NCI-H69 (cell line): ENCODE results near the gene BNC2.

ENCODE experiments used
- DNase-seq: peaks from one replicate; lab custom pipeline; 2025; lab: John Stamatoyannopoulos, UW

Gene BNC2

DNA sequence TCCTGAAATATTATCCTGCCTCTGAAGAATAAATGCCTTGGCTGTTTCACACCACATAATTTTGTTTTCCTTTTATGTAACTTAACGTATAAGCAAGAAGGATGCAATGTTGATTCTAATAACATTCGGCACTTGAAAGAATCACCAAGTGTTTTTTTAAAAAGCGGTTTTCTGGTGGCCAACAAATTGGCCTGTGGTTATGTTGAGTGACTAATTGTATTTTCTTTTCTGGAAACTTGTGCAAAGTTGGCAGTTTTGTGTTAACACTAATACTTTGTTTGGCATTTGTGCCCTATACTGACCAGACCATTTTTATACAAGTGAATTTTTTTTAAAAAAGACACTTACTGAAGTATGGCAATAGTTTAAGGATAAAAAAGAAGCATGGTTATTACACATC lies 452.7 kb downstream of the BNC2 start:
- no peak for DNase-seq

DNA sequence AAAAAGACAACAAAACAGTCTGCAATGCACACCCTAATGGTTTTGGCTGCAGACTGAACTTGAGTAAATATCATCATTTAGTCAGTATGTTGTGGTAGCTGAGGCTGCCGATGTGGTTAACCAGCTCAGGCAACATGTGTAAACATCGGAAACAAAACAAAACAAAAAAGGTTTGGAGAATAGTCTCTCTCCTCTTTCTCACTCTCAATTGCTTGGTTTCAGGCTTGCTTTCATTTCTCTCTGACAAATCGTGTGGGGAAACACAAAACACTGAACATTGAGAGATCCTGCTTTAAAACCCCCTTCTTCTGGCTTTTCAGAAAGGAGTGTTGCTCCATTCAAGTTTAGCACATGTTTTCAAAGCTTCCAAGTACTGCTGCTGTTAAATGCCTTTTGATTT lies 453.3 kb downstream of the BNC2 start:
- DNase-seq, result peak; percentile 11

DNA sequence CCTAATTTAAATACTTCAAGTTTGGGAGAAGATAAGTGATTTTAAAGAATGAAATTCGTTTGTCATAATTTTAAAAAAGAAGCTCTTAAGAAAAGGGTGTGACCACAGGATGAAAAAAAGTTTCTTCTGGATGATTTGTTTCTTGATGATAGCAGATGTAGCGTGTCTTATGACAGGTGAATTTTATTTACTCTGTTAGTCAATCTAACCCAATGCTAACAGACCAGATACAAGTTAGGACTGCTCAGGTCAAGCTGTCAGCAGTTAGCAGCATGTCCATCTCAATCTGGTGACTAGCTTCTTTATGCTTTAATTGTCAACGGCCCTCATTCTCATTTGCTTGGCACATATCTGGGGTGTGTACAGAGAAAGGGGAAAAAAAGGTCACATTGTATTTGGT lies 456.0 kb downstream of the BNC2 start:
- DNase-seq, result peak; percentile 35

DNA sequence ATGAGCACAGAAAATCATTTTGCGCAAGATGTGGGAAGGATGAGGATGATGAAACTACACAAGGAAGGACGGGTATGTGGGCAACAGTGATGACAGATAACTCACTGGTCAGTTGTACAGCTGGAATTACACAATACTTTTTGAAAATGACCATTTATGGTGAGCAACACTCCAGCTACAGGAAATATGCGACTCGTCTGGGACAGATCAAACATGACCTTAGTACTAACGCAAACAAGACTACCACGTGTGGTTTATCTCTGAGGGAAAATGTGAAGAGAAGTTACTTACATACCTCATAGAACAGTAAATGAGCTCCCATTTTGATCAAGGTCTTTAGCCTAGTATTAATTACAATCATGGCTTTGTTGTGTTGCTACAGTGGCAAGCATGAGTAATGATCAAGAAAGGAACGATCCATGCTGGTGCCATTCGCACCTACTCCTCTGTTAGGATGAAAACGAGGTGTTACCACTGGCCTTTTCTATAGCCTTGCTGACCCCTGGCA lies 456.9 kb downstream of the BNC2 start:
- DNase-seq, result no peak

- DNase-seq, result no peak
Measured at GRCh38 chr9:16412740-16413139, 457.7 kb downstream of the BNC2 start.

DNA sequence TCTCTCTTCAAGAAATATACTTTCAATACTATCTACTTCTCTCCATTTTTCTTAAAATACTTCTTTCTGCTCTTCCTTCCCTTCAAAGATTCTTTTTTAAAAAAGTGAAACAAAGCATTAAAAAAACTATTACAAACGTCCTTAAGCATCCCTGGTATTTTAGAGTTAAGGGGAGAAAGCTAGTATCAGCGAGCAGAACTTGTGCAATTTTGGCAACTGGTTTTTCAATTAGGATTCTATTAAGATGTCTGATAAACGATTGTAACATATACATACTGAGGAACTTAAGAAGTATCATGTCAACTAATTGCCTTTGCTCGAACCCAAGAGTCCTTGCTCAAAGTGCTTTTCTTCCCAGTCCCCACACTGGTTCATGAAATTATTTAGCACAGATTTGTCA lies 459.2 kb downstream of the BNC2 start:
- no peak for DNase-seq

DNA sequence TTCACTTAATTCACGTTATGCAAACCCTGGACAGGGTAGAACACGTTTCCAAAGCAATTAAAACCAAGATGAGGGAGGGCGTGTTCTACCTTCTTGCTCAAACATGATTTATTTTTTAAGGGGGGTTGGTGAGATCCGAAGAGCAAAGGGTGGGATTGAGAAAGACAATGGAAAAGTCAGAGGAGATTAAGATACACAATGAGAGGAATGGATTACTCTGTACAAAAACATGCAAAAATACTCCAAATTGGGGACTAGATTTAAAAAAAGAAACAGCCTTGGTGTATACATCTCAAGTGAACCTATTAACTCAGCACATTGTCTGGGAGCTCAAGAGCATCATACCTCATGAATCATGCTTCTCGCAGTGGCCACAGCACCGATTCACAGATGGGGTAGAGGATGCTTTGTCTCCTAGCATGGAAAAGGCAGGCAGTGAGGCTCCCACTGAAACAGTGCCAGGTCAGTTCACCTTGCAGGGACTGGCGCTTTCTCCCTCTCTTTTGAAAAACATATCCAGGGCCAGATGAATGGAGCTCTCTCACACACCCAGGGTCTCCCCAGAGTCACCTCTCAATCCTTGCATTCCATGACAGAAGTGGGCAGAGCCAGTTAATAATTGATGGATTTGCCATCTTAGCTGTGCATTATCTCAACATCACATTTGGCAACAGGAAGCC lies 459.7 kb downstream of the BNC2 start:
- DNase-seq, result peak; percentile 51

DNA sequence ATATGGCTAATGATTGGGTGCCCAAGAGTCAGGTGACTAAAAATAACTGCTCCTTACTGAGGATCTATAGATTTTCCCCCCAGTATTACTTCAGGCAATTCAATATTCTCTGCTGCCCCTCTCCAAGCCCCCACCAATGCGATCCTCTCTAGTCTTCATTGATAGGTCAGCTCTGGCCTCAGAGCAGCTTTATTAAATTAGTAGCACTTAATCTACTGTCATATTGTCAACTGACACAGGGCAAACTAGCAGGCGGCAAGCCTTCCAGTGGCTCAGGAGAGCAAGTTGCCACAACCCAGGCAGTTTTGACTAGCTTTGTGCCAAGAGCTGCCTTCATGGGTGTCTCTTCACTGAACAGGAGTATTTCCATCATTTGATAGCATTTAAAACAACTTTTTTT lies 462.9 kb downstream of the BNC2 start:
- peak; percentile 18 for DNase-seq

GRCh38 chr9:16406526-16407225 lies 463.8 kb downstream of the BNC2 start:
- peak; percentile 87 for DNase-seq

GRCh38 chr9:16405421-16405820 lies 465.0 kb downstream of the BNC2 start:
- DNase-seq, result no peak

DNA sequence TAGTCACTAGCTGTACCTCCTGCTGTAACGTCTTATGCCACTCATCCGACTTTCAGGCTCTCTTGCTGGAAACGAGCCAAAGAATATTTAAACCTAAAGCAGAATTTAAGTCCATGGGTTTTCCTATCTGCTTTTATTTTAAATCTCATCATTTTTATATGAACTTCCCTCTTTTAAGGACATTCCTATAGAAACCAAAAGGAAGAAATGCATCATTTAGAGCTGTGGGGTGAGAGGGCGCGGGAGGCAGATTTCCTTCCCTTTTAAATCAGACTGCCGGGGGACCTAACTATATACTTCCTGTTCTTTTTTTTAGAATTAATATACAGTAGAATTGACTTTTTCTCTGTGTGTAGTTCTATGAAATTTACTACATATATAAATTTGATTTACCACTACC lies 468.8 kb downstream of the BNC2 start:
- no peak for DNase-seq

DNA sequence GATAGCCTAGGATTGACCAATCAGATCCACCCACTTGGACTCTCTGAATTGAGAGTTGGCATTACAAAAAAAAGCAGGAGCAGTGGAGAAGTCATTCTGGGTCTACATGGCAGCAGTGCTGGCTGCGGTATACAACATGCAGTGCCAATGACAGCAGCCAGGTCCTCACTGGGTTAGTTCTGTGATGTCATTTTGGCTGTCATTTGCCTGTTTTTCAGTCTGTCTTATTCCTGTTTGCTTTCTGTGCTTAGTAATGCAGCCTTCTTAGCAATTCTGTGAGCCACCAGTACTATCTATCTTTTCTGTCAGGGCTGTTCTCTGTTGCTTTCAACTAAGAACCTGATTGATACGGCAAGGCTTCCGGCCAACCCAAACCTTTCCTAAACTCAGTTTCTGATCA lies 471.8 kb downstream of the BNC2 start:
- DNase-seq, result no peak

DNA sequence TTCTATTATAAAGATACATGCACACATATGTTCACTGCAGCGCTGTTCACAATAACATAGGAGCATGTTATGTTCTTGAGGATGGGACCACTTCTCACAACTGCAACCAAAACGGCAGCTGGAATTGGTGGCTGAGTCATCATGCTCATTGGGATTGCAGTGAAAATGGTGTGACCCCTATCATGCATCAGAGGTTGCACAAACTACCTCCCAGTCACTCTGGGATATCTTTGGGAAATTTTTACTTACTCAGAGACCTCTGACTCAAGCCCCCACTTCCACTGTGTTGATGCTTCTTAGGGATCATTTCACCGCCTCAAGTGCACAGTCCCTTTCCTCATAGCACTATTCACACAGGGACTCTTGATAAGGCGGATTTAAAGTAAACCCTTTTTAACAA lies 474.1 kb downstream of the BNC2 start:
- no peak for DNase-seq

DNA sequence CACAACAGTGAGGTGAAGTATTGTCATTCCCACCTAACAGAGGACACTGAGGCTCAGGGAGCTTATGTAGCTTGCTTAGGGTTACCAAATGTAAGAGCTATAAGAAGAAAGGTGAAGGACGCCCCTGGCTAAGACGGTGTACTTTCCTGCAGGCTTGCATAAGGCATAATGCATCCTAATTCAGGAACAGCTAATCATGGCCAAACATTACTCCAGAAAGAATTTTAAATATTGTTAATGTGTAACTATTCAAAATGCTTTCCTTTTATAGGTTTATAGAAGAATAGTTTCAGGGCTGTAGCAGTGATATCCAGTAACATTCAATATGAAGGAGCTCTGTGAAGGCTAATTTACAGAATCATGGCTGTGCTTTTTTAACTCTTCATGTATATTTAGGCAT lies 479.1 kb downstream of the BNC2 start:
- DNase-seq, result no peak

DNA sequence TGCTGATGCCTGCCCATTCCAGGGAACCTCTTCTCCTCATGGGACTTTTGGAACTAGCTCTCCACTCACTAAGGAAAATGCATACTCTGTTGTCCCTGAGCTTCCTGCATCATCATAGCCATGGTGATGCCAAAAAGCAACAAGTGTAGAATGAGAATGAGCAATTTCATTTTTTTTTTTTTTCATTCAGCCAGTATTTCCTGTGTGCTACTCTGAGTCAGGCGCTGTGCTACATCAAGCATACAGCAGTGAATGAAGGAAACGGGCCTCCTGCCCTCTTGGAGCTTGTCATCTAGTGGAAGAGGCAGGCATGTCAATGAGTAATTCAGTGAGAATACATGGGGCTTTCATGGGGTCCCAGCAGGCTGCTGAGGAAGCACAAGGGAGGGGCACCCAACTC lies 483.1 kb downstream of the BNC2 start:
- no peak for DNase-seq

- DNase-seq, result no peak
Measured at GRCh38 chr9:16386827-16387077, 483.7 kb downstream of the BNC2 start.

- DNase-seq, result no peak
Measured at GRCh38 chr9:16386007-16386826, 484.3 kb downstream of the BNC2 start.

DNA sequence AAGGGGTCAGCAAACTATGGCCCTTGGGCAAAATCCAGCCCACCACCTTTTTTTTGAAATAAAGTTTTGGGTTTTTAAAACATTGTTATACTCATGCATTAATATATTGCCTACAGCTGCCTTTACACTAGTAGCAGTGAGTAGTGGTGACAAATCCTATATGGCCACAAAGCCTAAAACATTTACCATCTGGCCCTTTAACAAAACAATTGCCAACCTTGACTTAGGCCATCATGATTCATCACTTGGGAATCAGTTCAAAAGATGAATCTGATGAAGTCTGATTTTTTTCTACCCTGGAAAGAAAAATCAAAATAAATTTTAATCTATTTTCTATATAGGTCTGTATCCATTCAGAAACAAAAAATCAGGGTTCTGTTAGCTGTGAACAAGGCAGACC lies 484.9 kb downstream of the BNC2 start:
- no peak for DNase-seq

GRCh38 chr9:16384993-16385392 lies 485.5 kb downstream of the BNC2 start:
- DNase-seq, result no peak

DNA sequence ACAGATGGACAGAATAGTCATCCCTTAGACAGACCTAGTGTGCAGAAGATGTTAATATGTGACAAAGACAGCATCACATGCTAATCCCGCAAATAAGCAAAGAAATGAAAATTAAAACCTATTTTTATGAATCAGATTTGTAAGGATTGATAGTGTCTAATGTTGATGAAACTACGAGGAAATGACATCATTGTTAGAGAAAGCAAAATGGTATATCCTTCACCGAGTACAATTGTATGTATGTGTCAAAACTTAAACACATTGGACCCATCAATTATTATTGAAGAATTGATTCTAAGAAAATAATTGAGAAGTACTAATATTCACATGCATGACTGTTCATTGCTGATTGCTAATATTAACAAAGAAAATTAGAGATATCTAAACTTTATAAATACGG lies 493.2 kb downstream of the BNC2 start:
- DNase-seq, result no peak

DNA sequence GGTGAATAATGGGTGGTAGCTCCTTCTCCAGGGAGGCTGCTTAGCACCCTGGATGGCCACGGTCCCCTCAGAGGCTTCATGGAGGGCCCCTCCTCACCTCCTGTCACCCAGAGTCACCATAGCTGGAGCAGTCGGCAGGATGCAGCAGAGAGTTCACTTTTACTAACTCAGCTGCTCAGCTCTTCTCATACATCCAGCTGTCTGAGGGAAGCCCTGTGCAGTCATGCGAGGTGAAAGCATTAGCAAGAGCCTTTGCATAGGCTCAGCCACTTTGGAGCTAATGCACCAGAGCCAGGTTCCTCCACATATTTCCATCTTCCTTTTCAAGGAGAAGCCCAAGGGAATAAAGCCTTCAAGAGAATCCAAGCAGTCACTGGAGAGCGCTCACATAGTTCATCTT lies 499.2 kb downstream of the BNC2 start:
- DNase-seq, result no peak

DNA sequence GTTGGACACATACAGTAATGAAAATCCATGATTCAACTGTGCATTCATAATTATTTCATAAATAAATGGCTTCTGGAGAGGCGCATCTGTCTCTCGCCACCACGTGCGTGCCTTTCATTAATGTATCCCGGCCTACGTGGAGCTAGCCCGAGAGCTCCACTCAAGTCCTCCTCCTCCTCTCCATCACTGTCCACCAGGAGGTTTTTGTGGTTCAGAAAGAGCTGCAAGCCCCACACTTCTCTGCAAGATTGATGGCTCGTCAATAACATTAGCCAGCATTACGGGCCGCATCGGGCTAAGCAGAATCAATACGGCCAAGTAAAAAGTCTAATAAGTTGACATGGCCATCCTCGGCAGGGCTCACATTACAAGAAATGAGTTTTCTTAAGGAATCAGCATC lies 499.8 kb downstream of the BNC2 start:
- no peak for DNase-seq

DNA sequence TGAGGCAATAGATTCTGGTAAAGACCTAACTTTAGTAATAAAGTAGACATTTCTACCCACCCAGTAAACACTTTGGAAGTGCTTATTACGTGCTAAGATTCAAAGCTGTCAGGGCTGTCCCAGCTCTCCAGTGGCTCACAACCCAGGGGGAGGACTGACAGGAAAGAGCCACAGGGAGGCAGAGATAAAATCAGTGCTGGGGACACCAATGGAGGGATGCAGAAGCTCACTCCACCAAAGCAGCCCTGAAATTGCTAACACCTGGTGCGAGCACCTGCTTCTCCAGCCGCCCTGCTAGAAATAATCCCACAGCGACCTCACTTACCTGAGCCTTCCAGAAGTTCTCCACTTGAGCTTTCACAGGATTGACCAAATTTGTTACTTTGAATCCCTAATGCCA lies 501.0 kb downstream of the BNC2 start:
- peak; percentile 57 for DNase-seq
